22Rv1 (cell line): ENCODE measurements around the gene TLE1.

ENCODE experiments used
- ZFX ChIP-seq: fragments of 450-650 bp; IDR thresholded peaks from 2 replicates; pipeline ENCODE4 v1.6.1; 2017; ENCODE audit warnings: antibody characterized with exemption, borderline replicate concordance
- TF ChIP-seq, protein P1 (sequence below): fragments of 450-650 bp; IDR thresholded peaks from 2 replicates; pipeline ENCODE4 v1.5.1; 2017; ENCODE audit warnings: mild to moderate bottlenecking

DNA sequence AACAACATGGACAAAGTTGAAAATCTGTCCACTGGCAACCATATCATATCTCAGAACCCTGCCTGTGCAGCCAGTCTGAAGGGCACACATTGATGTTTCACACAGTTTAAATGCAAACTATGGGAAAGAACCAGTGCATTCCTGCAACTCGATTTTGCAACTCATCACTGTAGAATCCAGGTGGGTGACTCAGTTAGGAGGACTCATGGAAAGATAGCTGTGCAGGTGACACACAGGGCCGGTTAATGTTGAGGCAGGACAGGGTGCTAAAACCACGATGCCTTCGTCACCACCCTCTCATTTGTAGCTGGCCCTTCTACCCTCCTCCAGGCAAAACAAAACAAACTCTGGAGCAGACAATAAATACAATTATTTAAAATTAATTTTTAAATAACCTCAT lies 62.8 kb downstream of the TLE1 start:
- TF ChIP-seq, protein P1, sequence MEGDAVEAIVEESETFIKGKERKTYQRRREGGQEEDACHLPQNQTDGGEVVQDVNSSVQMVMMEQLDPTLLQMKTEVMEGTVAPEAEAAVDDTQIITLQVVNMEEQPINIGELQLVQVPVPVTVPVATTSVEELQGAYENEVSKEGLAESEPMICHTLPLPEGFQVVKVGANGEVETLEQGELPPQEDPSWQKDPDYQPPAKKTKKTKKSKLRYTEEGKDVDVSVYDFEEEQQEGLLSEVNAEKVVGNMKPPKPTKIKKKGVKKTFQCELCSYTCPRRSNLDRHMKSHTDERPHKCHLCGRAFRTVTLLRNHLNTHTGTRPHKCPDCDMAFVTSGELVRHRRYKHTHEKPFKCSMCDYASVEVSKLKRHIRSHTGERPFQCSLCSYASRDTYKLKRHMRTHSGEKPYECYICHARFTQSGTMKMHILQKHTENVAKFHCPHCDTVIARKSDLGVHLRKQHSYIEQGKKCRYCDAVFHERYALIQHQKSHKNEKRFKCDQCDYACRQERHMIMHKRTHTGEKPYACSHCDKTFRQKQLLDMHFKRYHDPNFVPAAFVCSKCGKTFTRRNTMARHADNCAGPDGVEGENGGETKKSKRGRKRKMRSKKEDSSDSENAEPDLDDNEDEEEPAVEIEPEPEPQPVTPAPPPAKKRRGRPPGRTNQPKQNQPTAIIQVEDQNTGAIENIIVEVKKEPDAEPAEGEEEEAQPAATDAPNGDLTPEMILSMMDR = no peak
- no peak for TF ChIP-seq ZFX
